Vagina (tissue), 2 donors: ENCODE data around the gene PLEKHF1.

Experiments
- CTCF ChIP-seq, 3 experiments: fragments of 450-650 bp in 2 of 3; fragments of 200-600 bp in 1 of 3; sonication (generic) in 1 of 3; IDR thresholded peaks; one replicate each; pipeline ENCODE4 v1.5.1; 2017 to 2019; ENCODE audit warnings: antibody characterized with exemption in 3 of 3, mild to moderate bottlenecking in 2 of 3, moderate library complexity in 2 of 3
- POLR2AphosphoS5 ChIP-seq, 2 donors: sonication (generic); formaldehyde crosslinking; IDR thresholded peaks; one replicate each; pipeline ENCODE4 v1.9.0; 2017; ENCODE audit warnings: antibody characterized with exemption in 2 of 2, mild to moderate bottlenecking in 2 of 2, low read depth in 1 of 2; ENCODE audit not compliant: insufficient read depth in 1 of 2

- TF ChIP-seq CTCF (IDR thresholded peaks at IDR 0.05) (no peak), POLR2AphosphoS5 (IDR thresholded peaks at IDR 0.05; ENCODE audit: insufficient read depth in 1 of 2, low read depth in 1 of 2) (no peak)
These were observed 35.3 kb upstream of the PLEKHF1 start for GRCh38 chr19:29629836-29630534.
